ENCODE measurements around the gene CHCHD6.

GRCh38 chr3:126964261-126964660, 260.2 kb downstream of the CHCHD6 start:
- TF ChIP-seq CTCF (IDR thresholded peaks at IDR 0.05) (no peak), POLR2A (IDR thresholded peaks at IDR 0.05) (no peak)
